Tibial nerve (tissue), 3 donors: ENCODE results near the gene NOL8.

Experiments used
- CTCF ChIP-seq, 5 experiments: fragments of 200-600 bp in 3 of 5; fragments of 450-650 bp in 2 of 5; sonication (generic) in 3 of 5; IDR thresholded peaks; one replicate each; pipeline ENCODE4 v1.5.1; 2016 to 2019; ENCODE audit warnings: antibody characterized with exemption in 5 of 5, mild to moderate bottlenecking in 3 of 5, moderate library complexity in 2 of 5
- POLR2A ChIP-seq, 2 donors: fragments of 450-650 bp; IDR thresholded peaks; one replicate each; pipeline ENCODE4 v1.6.1; 2017; ENCODE audit warnings: antibody characterized with exemption in 2 of 2, mild to moderate bottlenecking in 2 of 2, moderate library complexity in 2 of 2

GRCh38 chr9:92315456-92315855, 9.7 kb downstream of the NOL8 start:
- TF ChIP-seq CTCF (IDR thresholded peaks at IDR 0.05) (no peak), POLR2A (IDR thresholded peaks at IDR 0.05) (no peak)
